Neuron (in vitro differentiated cells): ENCODE results near the gene GSTM5.
"Not testable (repeated sequence)": the region's sequence is repeated elsewhere in the genome, so short reads cannot be mapped to it uniquely, and the experiment has no call there.

Experiments
- H2AFZ ChIP-seq: one replicate; pipeline ENCODE4 v1.6.1; 2013; ENCODE audit warnings: low read depth, mild to moderate bottlenecking, inconsistent platforms, low read length, moderate library complexity
- H3K27me3 ChIP-seq: one replicate; pipeline ENCODE4 v1.6.1; 2013; ENCODE audit warnings: low read length; ENCODE audit not compliant: insufficient read depth
- H3K36me3 ChIP-seq: one replicate; pipeline ENCODE4 v1.6.1; 2013; ENCODE audit warnings: low read length; ENCODE audit not compliant: insufficient read depth
- H3K4me1 ChIP-seq: one replicate; pipeline ENCODE4 v1.6.1; 2013; ENCODE audit warnings: low read length; ENCODE audit not compliant: insufficient read depth
- H3K4me3 ChIP-seq: 2 replicates; pipeline ENCODE4 v1.5.1; 2013; ENCODE audit warnings: mild to moderate bottlenecking, low read length, moderate library complexity
- H3K9me3 ChIP-seq: one replicate; pipeline ENCODE4 v1.6.1; 2013; ENCODE audit warnings: low read length

Gene GSTM5

DNA sequence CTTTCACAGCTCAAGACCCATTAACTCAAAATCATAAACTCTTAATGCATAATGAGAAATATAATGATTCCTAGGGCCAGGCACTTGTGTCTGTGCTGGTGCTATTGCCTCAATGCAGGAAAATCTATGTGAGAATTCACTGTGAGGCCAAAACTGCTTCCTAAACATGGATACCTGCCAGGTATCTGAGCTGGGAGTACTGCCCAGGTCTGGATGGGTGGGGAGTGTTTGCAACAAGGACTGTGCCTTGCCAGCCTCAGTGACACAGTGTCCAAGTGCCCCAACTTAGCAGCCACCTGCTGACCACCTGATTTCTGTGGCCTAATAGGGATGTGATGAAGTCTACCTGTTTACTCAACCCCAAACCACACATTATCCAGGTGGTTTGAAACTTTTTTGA, 2.2 kb upstream of the GSTM5 start:
- not testable (repeated sequence) for H3K27me3 ChIP-seq, H3K4me3 ChIP-seq, H3K9me3 ChIP-seq, H3K4me1 ChIP-seq, H2AFZ ChIP-seq, H3K36me3 ChIP-seq

DNA sequence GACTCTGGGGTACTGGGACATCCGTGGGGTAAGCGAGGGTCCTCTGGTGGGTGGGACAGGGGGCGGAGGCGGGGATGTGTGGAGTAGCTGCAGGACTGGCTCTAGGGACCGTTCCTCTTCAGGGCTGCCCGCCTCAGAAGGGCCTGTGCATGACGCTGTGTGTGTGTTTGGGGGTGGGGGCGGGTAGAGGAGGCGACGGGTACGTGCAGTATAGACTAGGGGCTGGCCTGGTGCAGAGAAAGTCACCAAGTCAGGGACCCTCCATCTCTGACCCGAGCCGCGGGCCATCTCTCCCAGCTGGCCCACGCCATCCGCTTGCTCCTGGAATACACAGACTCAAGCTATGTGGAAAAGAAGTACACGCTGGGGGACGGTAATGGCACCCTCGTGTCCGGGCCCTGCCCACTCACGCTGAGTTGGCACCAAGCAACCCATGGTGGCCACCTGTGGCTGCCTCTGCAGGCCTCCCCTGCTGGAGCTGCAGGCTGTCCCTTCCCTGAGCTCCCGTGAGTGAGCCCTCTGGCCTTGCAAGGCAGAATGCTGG, 342 bp downstream of the GSTM5 start:
- Histone ChIP-seq H3K4me1 (no peaks in the 10 kb centered on the region), H3K27me3 (peaks cover 5% of the 10 kb centered on the region), H2AFZ (no peak overlapping the region), H3K4me3 (no peak overlapping the region), H3K36me3 (no peaks in the 10 kb centered on the region), H3K9me3 (no peaks in the 10 kb centered on the region)

DNA sequence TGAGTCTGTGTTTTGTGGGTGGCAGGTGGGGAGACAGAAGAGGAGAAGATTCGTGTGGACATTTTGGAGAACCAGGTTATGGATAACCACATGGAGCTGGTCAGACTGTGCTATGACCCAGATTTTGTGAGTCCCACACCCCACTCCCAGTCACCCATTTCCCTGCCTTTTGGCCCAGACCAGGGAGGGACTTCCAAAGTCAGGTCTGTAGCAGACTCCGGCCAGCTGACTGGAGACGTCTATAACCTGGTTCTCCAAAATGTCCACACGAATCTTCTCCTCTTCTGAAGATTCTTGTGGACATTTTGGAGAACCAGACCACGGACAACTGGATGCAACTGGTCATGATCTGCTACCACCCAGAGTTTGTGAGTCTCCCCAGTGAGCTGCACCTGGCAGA, 1.6 kb downstream of the GSTM5 start:
- H3K9me3 ChIP-seq = no peaks in the 10 kb centered on the region
- no peak overlapping the region for H3K4me3 ChIP-seq
- no peaks in the 10 kb centered on the region for H3K36me3 ChIP-seq
- H3K4me1 ChIP-seq = no peaks in the 10 kb centered on the region
- H3K27me3 ChIP-seq = peaks cover 9% of the 10 kb centered on the region
- no peak overlapping the region for H2AFZ ChIP-seq

DNA sequence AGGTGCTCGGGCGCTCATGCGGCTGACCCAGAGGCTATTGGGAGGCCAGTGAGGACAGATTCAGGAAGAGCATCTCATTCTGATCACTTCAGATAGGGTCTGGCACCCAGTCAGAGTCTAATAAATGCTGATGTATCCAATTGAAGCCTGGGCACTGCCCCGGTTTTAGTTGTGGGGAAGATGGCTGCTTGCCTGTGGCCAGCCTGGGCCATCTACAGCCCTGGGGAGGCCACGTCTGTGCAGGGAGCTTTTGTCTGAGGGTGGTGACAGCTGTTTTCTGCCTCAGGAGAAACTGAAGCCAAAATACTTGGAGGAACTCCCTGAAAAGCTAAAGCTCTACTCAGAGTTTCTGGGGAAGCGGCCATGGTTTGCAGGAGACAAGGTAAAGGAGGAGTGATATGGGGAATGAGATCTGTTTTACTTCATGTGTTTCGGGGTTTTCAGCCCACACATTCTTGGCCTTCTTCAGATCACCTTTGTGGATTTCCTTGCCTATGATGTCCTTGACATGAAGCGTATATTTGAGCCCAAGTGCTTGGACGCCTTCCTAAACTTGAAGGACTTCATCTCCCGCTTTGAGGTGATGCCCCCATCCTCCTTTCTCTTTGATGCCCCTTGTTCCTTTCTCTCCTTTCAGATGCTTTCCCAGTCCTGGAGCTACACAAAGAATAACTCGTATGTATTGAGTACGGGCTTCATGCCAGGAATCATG, 2.8 kb downstream of the GSTM5 start:
- no peak overlapping the region for H2AFZ ChIP-seq
- no peaks in the 10 kb centered on the region for H3K9me3 ChIP-seq
- H3K4me1 ChIP-seq = no peaks in the 10 kb centered on the region

DNA sequence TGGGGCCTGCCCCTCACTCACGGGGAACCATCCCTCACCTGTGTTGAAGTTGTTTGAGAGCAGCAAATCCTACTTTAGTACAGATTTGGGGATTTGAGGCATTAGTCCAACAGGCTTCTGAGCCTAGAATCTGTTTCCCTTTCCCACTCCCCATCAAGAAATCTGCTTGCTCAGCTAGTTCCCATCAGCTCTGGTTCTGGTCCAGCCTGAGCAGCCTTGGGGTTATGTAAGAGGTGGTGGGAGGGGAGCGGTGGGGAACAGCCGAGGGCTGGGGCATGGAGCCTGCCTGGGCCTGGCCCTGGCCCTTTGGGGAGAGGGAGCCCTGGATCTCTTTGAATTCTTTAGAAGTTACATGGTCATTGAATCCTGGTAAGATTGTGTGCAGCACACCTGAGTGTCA, 4.1 kb downstream of the GSTM5 start:
- no peaks in the 10 kb centered on the region for H3K36me3 ChIP-seq
- no peak overlapping the region for H3K4me3 ChIP-seq
- peaks cover 9% of the 10 kb centered on the region for H3K27me3 ChIP-seq
- no peaks in the 10 kb centered on the region for H3K9me3 ChIP-seq
- H2AFZ ChIP-seq = no peak overlapping the region
- no peaks in the 10 kb centered on the region for H3K4me1 ChIP-seq

More for the DNA sequence above, 2.8 kb downstream of the GSTM5 start:
- H3K27me3 ChIP-seq = peaks cover 9% of the 10 kb centered on the region
- no peak overlapping the region for H3K4me3 ChIP-seq
- no peaks in the 10 kb centered on the region for H3K36me3 ChIP-seq

- Histone ChIP-seq H3K4me3 (no peak overlapping the region), H3K27me3 (peaks cover 9% of the 10 kb centered on the region), H3K9me3 (no peaks in the 10 kb centered on the region), H2AFZ (no peak overlapping the region), H3K36me3 (no peaks in the 10 kb centered on the region), H3K4me1 (no peaks in the 10 kb centered on the region)
Observed at GRCh38 chr1:109716570-109717090, 4.6 kb downstream of the GSTM5 start.

DNA sequence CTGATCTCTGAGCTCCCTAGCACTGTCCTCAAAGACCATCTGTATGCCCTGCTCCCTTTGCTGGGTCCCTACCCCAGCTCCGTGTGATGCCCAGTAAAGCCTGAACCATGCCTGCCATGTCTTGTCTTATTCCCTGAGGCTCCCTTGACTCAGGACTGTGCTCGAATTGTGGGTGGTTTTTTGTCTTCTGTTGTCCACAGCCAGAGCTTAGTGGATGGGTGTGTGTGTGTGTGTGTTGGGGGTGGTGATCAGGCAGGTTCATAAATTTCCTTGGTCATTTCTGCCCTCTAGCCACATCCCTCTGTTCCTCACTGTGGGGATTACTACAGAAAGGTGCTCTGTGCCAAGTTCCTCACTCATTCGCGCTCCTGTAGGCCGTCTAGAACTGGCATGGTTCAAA, 5.7 kb downstream of the GSTM5 start:
- Histone ChIP-seq H3K36me3 (no peaks in the 10 kb centered on the region), H3K4me1 (no peaks in the 10 kb centered on the region), H2AFZ (no peak overlapping the region), H3K27me3 (peaks cover 9% of the 10 kb centered on the region), H3K4me3 (no peak overlapping the region), H3K9me3 (no peaks in the 10 kb centered on the region)

- H3K36me3 ChIP-seq = no peaks in the 10 kb centered on the region
- H3K27me3 ChIP-seq = peaks cover 9% of the 10 kb centered on the region
- no peak overlapping the region for H2AFZ ChIP-seq
- H3K9me3 ChIP-seq = no peaks in the 10 kb centered on the region
- H3K4me3 ChIP-seq = no peak overlapping the region
- H3K4me1 ChIP-seq = no peaks in the 10 kb centered on the region
Observed at GRCh38 chr1:109718495-109718894, 6.4 kb downstream of the GSTM5 start.

- Histone ChIP-seq H3K4me3 (no peak overlapping the region), H3K9me3 (no peaks in the 10 kb centered on the region), H3K4me1 (no peaks in the 10 kb centered on the region), H3K36me3 (no peaks in the 10 kb centered on the region), H3K27me3 (peaks cover 9% of the 10 kb centered on the region), H2AFZ (no peak overlapping the region)
Observed at GRCh38 chr1:109719337-109719837, 7.3 kb downstream of the GSTM5 start.

- no peak overlapping the region for H2AFZ ChIP-seq
- peaks cover 9% of the 10 kb centered on the region for H3K27me3 ChIP-seq
- H3K4me3 ChIP-seq = no peak overlapping the region
- H3K4me1 ChIP-seq = no peaks in the 10 kb centered on the region
- no peaks in the 10 kb centered on the region for H3K9me3 ChIP-seq
- H3K36me3 ChIP-seq = no peaks in the 10 kb centered on the region
Observed at GRCh38 chr1:109721042-109721441, 9.0 kb downstream of the GSTM5 start.

DNA sequence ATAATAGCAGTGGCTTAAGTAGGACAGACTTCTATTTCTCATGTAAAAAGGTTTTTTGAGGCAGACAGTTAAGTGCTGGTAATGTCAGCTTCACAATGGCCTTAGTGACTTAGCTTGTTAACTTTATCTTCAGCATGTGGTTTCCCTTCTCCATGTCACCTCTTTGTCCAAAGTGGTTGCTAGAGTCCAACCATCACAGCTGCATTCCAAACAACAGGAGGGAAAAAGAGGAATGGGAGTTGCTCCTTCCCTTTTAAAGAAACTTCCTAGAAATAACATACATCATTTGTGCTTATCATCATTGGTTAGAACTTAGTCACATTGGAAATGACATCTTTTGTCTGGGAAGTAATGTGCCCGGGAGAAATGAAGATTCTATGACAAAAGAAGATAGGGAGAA, 9.9 kb downstream of the GSTM5 start:
- H3K27me3 ChIP-seq = peaks cover 9% of the 10 kb centered on the region
- H3K36me3 ChIP-seq = no peaks in the 10 kb centered on the region
- no peak overlapping the region for H3K4me3 ChIP-seq
- no peaks in the 10 kb centered on the region for H3K4me1 ChIP-seq
- no peak overlapping the region for H2AFZ ChIP-seq
- H3K9me3 ChIP-seq = no peaks in the 10 kb centered on the region

DNA sequence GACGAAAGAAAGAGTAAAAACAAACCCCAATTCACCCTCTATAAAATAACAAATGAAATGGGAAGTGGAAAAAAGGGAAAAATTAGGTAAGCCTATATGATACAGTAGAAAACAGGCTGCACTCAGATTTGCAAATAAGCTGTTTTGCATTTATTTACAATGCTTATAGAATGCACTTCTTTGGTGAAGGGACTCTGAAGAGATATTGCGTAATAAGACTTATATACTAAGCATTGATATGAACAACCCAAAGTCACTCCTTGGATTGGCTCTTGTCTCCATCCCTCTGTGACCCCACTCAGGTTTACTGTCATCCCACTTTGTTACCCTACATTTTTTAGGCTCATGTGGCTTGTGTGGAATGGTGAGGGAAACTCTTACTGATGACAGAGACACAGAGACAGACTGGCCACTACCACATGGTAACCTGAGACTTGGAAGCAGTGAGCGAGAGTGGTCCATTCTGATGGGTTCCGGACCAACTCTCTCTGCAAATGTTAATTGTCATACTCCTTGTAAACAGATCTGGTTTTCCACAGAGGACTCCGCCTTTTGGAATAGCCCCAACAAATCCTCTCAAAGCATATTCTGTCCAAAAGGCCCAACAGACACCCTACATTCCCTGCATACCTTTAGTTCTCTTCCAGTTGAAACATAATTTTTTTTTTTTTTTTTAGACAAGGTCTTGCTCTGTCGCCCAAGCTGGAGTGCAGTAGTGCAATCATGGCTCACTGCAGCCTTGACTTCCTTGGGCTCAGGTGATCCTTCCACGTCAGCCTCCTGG, 11.0 kb downstream of the GSTM5 start:
- H3K4me1 ChIP-seq = no peaks in the 10 kb centered on the region
- no peak overlapping the region for H3K4me3 ChIP-seq
- H3K9me3 ChIP-seq = no peaks in the 10 kb centered on the region
- H3K36me3 ChIP-seq = no peaks in the 10 kb centered on the region
- peaks cover 4% of the 10 kb centered on the region for H3K27me3 ChIP-seq
- H2AFZ ChIP-seq = no peak overlapping the region

GRCh38 chr1:109724933-109725332, 12.9 kb downstream of the GSTM5 start:
- no peaks in the 10 kb centered on the region for H3K4me1 ChIP-seq
- no peaks in the 10 kb centered on the region for H3K27me3 ChIP-seq
- H3K9me3 ChIP-seq = no peaks in the 10 kb centered on the region
- no peak overlapping the region for H3K4me3 ChIP-seq
- no peak overlapping the region for H2AFZ ChIP-seq
- no peaks in the 10 kb centered on the region for H3K36me3 ChIP-seq
